AG04450 (cell line): ENCODE results near the gene CDRT15L2. TPM values are rescaled to one million over a fixed set of nuclear protein-coding genes. Genes with fewer than 3 reads are reported as not detected.
"Not testable (repeated sequence)": the region's sequence is repeated elsewhere in the genome, so short reads cannot be mapped to it uniquely, and the experiment has no call there.

Experiments used
- CTCF ChIA-PET: fragments of 300-600, 350-600 bp; formaldehyde crosslinking; extraction: SDS; loops from one replicate; lab custom pipeline; 2022; ENCODE audit warnings: antibody characterized with exemption, inconsistent platforms; lab: Charles Lee
- POLR2A ChIA-PET: fragments of 350-600 bp; formaldehyde crosslinking; extraction: SDS; loops from one replicate; lab custom pipeline; 2021; ENCODE audit warnings: antibody characterized with exemption, inconsistent platforms; lab: Yijun Ruan, JAX
- DNase-seq: peaks from one replicate; pipeline ENCODE4 v3.0.0-alpha.2; 2011; ENCODE audit warnings: low read depth, low spot score
- H3K27ac ChIP-seq: one replicate; pipeline ENCODE4 v1.5.1; 2012; ENCODE audit warnings: low read depth, low read length, control low read depth
- H3K27me3 ChIP-seq: one replicate; pipeline ENCODE4 v1.6.0; 2012; ENCODE audit warnings: low read length; ENCODE audit not compliant: control insufficient read depth, insufficient read depth
- H3K4me3 ChIP-seq: 2 replicates; pipeline ENCODE4 v1.5.1; 2011; ENCODE audit warnings: mild to moderate bottlenecking, low read depth, low read length, control low read depth
- H3K9me3 ChIP-seq: 2 replicates; pipeline ENCODE4 v1.5.1; 2012; ENCODE audit warnings: low read length; ENCODE audit not compliant: control insufficient read depth, insufficient read depth
- CTCF ChIP-seq: IDR thresholded peaks from 2 replicates; pipeline ENCODE4 v1.5.1; 2011; ENCODE audit warnings: low read depth, low read length, control low read depth, inconsistent platforms
- polyA plus RNA-seq: library from polyadenylated mRNA; depleted of rRNA; stranded (reverse); fragments of >200 nt; gene quantifications from 2 replicates; pipeline ENCODE4 v1.2.3, GENCODE V29; 2011

The CDRT15L2 gene
- polyA plus RNA-seq, 1 experiment, result not detected

GRCh38 chr17:20555135-20556010, 24.2 kb upstream of the CDRT15L2 start:
- H3K4me3 ChIP-seq, H3K27me3 ChIP-seq, POLR2A ChIA-PET, CTCF ChIA-PET, DNase-seq, H3K27ac ChIP-seq, H3K9me3 ChIP-seq: not testable (repeated sequence)

GRCh38 chr17:20558096-20558495, 21.4 kb upstream of the CDRT15L2 start:
- H3K27me3 ChIP-seq, H3K4me3 ChIP-seq, DNase-seq, H3K9me3 ChIP-seq, H3K27ac ChIP-seq, POLR2A ChIA-PET, CTCF ChIA-PET: not testable (repeated sequence)

GRCh38 chr17:20559018-20559417, 20.5 kb upstream of the CDRT15L2 start:
- H3K9me3 ChIP-seq, DNase-seq, H3K4me3 ChIP-seq, H3K27me3 ChIP-seq, H3K27ac ChIP-seq, CTCF ChIA-PET, POLR2A ChIA-PET: not testable (repeated sequence)

- Histone ChIP-seq H3K4me3 (no peak overlapping the region), H3K9me3 (no peaks in the 10 kb centered on the region; the same call in 1 of the 2 replicates), H3K27me3 (no peaks in the 10 kb centered on the region), H3K27ac (no peak overlapping the region)
- ChIA-PET POLR2A (no interaction called here), CTCF (no interaction called here)
- TF ChIP-seq CTCF, result no peak
- no peak for DNase-seq
Measured at GRCh38 chr17:20562587-20562986, 16.9 kb upstream of the CDRT15L2 start.

GRCh38 chr17:20565245-20565644, 14.3 kb upstream of the CDRT15L2 start:
- H3K27me3 ChIP-seq, H3K27ac ChIP-seq, DNase-seq, H3K9me3 ChIP-seq, H3K4me3 ChIP-seq, POLR2A ChIA-PET, CTCF ChIA-PET: not testable (repeated sequence)

GRCh38 chr17:20565711-20566110, 13.8 kb upstream of the CDRT15L2 start:
- DNase-seq, result no peak
- ChIA-PET CTCF (no interaction called here), POLR2A (no interaction called here)
- H3K9me3 ChIP-seq, result no peaks in the 10 kb centered on the region; the same call in 1 of the 2 replicates
- H3K4me3 ChIP-seq, result no peak overlapping the region
- no peak overlapping the region for H3K27ac ChIP-seq
- H3K27me3 ChIP-seq, result no peaks in the 10 kb centered on the region
- TF ChIP-seq CTCF, result no peak

GRCh38 chr17:20566736-20567135, 12.8 kb upstream of the CDRT15L2 start:
- H3K27me3 ChIP-seq, DNase-seq, H3K27ac ChIP-seq, H3K4me3 ChIP-seq, H3K9me3 ChIP-seq, CTCF ChIA-PET, POLR2A ChIA-PET: not testable (repeated sequence)

- H3K27me3 ChIP-seq, CTCF ChIA-PET, H3K9me3 ChIP-seq, H3K4me3 ChIP-seq, DNase-seq, POLR2A ChIA-PET, H3K27ac ChIP-seq: not testable (repeated sequence)
Measured at GRCh38 chr17:20567421-20567820, 12.1 kb upstream of the CDRT15L2 start.

- CTCF ChIA-PET, H3K27me3 ChIP-seq, POLR2A ChIA-PET: not testable (repeated sequence)
Measured at GRCh38 chr17:20568604-20569003, 10.9 kb upstream of the CDRT15L2 start.

GRCh38 chr17:20571653-20572052, 7.9 kb upstream of the CDRT15L2 start:
- H3K4me3 ChIP-seq, H3K9me3 ChIP-seq, H3K27me3 ChIP-seq, H3K27ac ChIP-seq, DNase-seq, POLR2A ChIA-PET, CTCF ChIA-PET: not testable (repeated sequence)

More at GRCh38 chr17:20568604-20569003, 10.9 kb upstream of the CDRT15L2 start:
- not testable (repeated sequence) for H3K27ac ChIP-seq, DNase-seq, H3K9me3 ChIP-seq, H3K4me3 ChIP-seq
